Measurements from ENCODE around the gene SDK2. TPM values are rescaled to one million over a fixed set of nuclear protein-coding genes. Genes with fewer than 3 reads are reported as not detected.

The SDK2 gene
- total and polyA plus RNA-seq, 2 of the 8 experiments (the other 6 are each of a cell fraction or from before 2014, with no cell fraction given): 3.9 to 4.1 TPM

GRCh38 chr17:73435412-73435811, 208.8 kb downstream of the SDK2 start (continued):
- TF ChIP-seq CHD7 (IDR thresholded peaks at IDR 0.05; ENCODE audit: insufficient replicate concordance, low read length) (no peak), ASH2L (IDR thresholded peaks at IDR 0.05; ENCODE audit: low read length) (no peak), RAD21 (IDR thresholded peaks at IDR 0.05 in 1 of 2, conservative IDR thresholded peaks at IDR 0.05 in 1 of 2; ENCODE audit: low read depth in 2 of 2, low read length in 2 of 2) (no peak), SIN3A (conservative IDR thresholded peaks at IDR 0.05 in 1 of 2, IDR thresholded peaks at IDR 0.05 in 1 of 2; ENCODE audit: low read depth in 1 of 2, low read length in 2 of 2) (no peak), ZNF274 (IDR thresholded peaks at IDR 0.05; ENCODE audit: borderline replicate concordance, extremely low read depth, low read length) (no peak), PHF8 (conservative IDR thresholded peaks at IDR 0.05; ENCODE audit: low read depth, low read length) (no peak), HDAC6 (IDR thresholded peaks at IDR 0.05; ENCODE audit: low read depth, low read length) (no peak), POLR2A (IDR thresholded peaks at IDR 0.05; ENCODE audit: control extremely low read depth in 1 of 2, low read depth in 2 of 2, low read length in 2 of 2) (no peak), NANOG (IDR thresholded peaks at IDR 0.05; ENCODE audit: insufficient read depth, low read depth, low read length, poor library complexity, severe bottlenecking) (no peak), SP2 (IDR thresholded peaks at IDR 0.05; ENCODE audit: low read length) (no peak)
- TF ChIP-seq, protein P1, sequence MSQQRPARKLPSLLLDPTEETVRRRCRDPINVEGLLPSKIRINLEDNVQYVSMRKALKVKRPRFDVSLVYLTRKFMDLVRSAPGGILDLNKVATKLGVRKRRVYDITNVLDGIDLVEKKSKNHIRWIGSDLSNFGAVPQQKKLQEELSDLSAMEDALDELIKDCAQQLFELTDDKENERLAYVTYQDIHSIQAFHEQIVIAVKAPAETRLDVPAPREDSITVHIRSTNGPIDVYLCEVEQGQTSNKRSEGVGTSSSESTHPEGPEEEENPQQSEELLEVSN (IDR thresholded peaks at IDR 0.05): no peak
